HG03095 (cell line): ENCODE measurements around the gene RAB28.

Experiments
- ATAC-seq: cut with Tn5 transposase; IDR thresholded peaks from one replicate; pipeline ENCODE4 v1.9.1; 2021; ENCODE audit warnings: moderate library complexity; ENCODE audit not compliant: unreplicated experiment

Gene RAB28

GRCh38 chr4:13384055-13384454, 100.1 kb downstream of the RAB28 start:
- no peak for ATAC-seq

GRCh38 chr4:13378973-13379759, 105.0 kb downstream of the RAB28 start:
- ATAC-seq: peak; percentile 69

GRCh38 chr4:13371048-13371447, 113.1 kb downstream of the RAB28 start:
- ATAC-seq: no peak

- no peak for ATAC-seq
Observed at GRCh38 chr4:13368217-13368616, 115.9 kb downstream of the RAB28 start.

DNA sequence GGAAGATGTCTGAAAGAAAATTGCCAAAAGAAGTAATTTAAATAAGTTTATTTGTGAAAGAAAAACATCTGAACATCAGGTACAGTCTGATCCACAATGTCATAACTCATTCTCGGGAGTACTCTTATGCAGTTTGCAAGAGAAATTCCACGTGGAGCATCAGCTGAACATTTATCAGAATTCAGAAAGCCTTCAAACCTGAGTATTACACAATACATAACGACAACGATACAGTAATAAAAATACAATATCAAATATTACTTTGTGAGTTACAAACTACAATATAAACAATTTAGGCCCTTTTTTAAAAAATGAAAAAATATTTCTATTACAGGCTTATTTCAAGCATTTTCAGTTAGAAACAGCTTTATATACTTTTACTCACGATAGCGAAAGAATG, 116.4 kb downstream of the RAB28 start:
- ATAC-seq: no peak

- ATAC-seq: no peak
Observed at GRCh38 chr4:13367244-13367643, 116.9 kb downstream of the RAB28 start.

GRCh38 chr4:13365195-13365594, 118.9 kb downstream of the RAB28 start:
- ATAC-seq: no peak

GRCh38 chr4:13364653-13365052, 119.5 kb downstream of the RAB28 start:
- ATAC-seq: no peak

GRCh38 chr4:13364172-13364571, 120.0 kb downstream of the RAB28 start:
- no peak for ATAC-seq

DNA sequence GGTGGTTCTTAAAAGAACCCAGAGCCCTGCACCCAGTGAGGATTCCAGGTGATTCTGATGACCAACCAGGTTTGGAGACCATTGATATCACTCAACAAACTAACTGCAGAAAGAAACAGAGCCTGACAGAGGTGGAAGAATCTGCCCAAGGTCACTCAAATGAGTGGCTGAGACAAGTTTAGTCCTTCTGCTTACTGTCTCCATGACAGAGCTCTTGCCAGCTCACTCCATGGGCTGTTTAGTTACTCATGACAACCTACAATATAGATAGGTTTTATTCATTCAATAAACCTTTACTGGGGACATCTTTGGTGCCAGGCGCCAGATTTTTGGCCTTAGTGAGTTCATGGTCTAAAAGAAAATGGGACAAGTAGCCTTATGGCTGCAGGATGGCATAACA, 124.3 kb downstream of the RAB28 start:
- no peak for ATAC-seq

DNA sequence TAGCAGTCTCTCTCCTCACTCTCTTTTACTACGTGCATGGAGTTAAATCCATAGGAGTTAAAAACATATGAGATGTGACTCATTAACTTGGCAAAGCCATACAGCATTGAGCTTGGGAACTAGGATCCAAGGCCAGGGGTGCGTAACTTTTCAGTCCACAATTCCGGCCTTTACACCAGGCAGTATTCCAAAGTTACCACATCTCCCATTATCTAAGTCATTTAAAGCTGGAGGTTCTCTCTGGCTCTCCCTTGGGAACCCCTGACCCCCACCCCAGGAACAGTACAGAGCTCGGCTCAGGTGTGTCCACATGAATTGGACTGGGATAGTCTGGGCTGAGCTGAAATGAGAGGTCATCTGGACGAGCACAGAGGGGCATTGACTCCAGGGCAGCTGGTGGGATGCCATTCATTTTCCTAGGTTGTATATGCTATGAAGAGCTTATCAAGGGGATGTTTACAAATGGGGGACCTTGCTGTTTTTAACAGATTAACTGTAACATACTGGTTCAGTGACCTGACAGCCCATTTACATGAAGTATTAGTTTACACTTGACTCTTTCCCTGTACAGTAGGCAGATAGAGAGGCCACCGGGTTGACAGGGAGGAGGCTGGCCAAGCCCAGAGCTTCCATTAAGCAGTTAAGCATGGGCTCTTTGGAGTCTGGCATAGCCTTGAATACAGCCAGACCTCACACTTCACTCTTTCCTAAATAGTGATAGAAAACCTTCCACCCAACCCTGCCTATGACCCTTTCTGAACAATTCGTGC, 128.8 kb downstream of the RAB28 start:
- ATAC-seq: no peak

DNA sequence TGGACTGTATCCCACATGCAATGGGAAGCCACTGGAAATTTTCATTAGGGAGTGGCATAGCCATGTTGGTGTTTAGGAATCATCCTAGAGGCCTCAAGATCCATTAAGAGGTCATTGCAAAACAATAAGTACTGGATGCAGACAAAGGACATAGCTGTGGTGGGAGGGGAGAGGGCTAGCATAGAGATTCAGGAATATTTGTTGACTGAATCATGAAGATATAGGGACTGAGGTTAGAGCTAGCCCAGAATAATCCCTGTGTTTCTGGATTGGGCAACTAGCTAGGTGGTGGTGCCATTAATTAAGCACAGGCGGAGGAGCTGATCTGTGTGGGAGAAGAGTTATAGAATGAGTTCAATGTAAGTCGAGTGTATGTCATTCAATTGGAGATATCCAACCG, 135.0 kb downstream of the RAB28 start:
- ATAC-seq: no peak

GRCh38 chr4:13348216-13348615, 135.9 kb downstream of the RAB28 start:
- ATAC-seq: no peak

- ATAC-seq: no peak
Observed at GRCh38 chr4:13347517-13348125, 136.5 kb downstream of the RAB28 start.

- no peak for ATAC-seq
Observed at GRCh38 chr4:13344216-13344615, 139.9 kb downstream of the RAB28 start.

DNA sequence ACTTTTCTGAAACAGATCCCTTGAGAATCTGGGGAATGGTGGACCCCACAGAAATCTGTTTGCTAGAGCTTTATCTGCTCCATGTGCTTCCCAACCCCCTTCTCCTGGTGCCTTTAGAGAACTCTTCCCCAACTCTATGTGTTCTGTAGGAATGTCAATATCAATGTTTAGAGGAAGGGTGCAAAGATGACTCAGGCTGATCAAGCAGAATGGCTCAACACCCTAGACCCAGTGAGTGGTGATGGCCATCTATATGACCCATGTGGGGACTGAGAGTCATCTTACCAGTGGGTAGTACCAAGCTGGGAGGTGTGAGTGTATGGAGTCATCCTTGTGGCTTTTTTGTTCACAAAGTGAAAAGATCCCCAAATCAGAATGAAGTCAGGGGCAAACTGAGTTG, 143.5 kb downstream of the RAB28 start:
- ATAC-seq: no peak

DNA sequence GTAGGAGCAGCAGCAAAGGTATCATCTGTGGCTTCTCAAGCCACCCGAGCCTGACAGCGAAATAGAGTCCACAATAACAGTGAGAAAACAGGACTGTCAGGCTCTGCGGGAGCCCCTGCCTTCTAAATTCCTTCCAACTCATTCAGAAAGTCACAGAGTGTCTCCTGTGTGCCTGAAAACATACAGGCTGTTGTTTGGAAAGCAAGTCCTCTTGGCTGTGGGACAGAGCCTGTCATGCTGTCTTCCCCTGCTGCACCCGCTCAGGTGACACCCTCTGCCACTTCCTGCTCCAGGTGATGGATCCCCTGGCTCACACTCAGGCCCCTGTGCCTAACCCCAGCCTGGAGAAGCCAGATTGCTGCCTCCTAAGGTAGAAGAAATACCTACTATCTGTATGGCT, 152.3 kb downstream of the RAB28 start:
- ATAC-seq: no peak

GRCh38 chr4:13329963-13330362, 154.2 kb downstream of the RAB28 start:
- ATAC-seq: no peak

DNA sequence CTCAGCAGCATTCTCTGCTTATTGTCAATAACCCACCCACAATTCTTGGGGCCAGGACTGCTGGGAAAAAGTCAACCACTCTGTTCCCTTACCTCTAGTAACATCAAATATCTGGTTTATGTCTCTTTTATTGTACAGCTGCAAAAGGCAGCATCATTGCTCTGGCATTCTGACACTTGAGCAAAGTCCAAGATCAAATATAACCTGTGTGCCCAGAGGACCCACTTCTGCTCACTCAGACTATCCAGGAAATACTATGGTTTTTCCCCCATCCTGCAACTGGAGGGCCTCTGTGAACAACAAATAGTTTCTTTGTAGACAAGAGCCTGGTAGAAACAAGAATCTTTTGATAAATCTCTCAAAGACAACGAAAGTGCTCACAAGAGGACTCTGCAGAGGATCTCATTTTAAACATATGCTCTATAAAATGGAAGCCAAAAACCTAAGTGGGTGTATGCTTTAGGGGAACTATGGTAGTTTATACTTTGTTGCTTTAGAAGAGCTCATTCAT, 154.7 kb downstream of the RAB28 start:
- ATAC-seq: no peak

DNA sequence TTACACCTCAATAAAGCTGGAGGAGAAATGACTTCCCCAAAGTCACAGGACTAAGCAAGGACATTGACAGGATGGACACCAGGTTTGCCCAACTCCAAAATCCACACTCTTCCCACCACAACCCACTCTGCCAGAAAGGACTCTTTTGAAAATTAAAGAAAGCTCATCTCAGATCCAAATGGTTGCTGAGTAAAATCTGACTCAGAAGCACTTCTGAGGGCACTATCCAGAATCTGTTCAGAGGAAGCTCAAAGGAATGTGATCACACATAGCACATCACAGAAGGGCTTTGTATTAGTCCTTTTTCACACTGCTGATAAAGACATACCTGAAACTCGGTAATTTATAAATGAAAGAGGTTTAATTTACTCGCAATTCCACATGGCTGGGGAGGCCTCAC, 155.5 kb downstream of the RAB28 start:
- ATAC-seq: no peak

- ATAC-seq: no peak
Observed at GRCh38 chr4:13327991-13328390, 156.1 kb downstream of the RAB28 start.

DNA sequence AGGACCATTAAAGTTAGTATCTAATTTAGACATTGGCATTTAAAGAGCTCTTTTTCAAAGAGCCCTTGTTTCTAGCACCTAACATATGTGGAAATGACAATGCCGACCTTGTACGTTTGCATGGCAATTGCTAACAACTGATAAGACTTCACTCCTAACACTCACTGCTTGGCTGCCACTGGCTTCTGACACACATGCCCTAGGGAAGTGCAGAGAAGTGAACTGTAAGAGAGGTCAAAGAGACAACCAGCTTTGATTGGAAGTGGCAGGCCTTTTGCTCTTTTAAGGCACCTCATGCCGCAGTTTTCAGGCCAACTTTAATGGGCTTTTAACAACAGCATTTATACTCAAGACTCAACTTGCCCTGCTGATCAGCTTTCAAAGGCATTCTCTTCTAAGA, 158.4 kb downstream of the RAB28 start:
- no peak for ATAC-seq
